HG02759 (cell line): ENCODE results near the gene TMC2.
"Not testable (repeated sequence)": the region's sequence is repeated elsewhere in the genome, so short reads cannot be mapped to it uniquely, and the experiment has no call there.

Source experiments
- ATAC-seq: cut with Tn5 transposase; IDR thresholded peaks from one replicate; pipeline ENCODE4 v1.9.1; 2021; ENCODE audit warnings: mild to moderate bottlenecking, moderate library complexity; ENCODE audit not compliant: unreplicated experiment

TMC2 gene, protein sequence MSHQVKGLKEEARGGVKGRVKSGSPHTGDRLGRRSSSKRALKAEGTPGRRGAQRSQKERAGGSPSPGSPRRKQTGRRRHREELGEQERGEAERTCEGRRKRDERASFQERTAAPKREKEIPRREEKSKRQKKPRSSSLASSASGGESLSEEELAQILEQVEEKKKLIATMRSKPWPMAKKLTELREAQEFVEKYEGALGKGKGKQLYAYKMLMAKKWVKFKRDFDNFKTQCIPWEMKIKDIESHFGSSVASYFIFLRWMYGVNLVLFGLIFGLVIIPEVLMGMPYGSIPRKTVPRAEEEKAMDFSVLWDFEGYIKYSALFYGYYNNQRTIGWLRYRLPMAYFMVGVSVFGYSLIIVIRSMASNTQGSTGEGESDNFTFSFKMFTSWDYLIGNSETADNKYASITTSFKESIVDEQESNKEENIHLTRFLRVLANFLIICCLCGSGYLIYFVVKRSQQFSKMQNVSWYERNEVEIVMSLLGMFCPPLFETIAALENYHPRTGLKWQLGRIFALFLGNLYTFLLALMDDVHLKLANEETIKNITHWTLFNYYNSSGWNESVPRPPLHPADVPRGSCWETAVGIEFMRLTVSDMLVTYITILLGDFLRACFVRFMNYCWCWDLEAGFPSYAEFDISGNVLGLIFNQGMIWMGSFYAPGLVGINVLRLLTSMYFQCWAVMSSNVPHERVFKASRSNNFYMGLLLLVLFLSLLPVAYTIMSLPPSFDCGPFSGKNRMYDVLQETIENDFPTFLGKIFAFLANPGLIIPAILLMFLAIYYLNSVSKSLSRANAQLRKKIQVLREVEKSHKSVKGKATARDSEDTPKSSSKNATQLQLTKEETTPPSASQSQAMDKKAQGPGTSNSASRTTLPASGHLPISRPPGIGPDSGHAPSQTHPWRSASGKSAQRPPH

DNA sequence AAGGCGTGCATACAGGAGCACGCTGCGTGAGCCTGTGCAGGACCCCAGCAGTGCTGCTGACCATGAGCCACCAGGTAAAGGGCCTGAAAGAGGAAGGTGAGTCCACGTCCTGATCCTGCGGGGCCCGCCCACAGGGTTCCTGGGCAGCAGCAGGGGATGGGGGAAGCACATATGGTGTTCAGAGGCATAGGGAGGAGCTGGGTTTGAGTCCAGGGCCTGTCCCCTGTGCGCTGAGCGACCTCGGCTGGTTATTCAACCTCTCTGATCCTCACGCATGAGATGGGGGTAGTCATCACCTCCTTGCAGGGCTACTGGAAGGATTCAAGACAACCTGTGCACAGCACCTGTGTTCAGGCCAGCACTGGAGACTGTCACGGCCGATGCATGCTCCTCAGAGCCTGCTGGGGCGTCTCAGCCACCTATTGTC lies at the start of gene TMC2:
TMC2 (plus strand) TSS at position 14 of the 427 bp plus-strand sequence; CDS start at position 63, 49 bp downstream.
- no peak for ATAC-seq

DNA sequence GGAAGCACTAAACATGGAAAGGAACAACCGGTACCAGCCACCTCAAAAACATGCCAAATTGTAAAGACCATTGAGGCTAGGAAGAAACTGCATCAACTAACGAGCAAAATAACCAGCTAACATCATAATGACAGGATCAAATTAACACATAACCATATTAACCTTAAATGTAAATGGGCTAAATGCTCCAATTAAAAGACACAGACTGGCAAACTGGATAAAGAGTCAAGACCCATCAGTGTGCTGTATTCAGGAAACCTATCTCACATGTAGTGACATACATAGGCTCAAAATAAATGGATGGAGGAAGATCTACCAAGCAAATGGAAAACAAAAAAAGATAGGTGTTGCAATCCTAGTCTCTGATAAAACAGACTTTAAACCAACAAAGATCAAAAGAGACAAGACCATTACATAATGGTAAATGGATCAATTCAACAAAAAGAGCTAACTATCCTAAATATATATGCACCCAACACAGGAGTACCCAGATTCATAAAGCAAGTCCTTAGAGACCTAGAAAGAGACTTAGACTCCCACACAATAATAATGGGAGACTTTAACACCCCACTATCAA lies 33.5 kb upstream of the TMC2 start:
- ATAC-seq, result not testable (repeated sequence)

DNA sequence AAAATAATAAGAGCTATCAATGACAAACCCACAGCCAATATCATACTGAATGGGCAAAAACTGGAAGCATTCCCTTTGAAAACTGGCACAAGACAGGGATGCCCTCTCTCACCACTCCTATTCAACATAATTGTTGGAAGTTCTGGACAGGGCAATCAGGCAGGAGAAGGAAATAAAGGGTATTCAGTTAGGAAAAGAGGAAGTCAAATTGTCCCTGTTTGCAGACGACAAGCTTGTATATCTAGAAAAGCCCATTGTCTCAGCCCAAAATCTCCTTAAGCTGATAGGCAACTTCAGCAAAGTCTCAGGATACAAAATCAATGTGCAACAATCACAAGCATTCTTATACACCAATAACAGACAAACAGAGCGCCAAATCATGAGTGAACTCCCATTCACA lies 31.6 kb upstream of the TMC2 start:
- not testable (repeated sequence) for ATAC-seq

DNA sequence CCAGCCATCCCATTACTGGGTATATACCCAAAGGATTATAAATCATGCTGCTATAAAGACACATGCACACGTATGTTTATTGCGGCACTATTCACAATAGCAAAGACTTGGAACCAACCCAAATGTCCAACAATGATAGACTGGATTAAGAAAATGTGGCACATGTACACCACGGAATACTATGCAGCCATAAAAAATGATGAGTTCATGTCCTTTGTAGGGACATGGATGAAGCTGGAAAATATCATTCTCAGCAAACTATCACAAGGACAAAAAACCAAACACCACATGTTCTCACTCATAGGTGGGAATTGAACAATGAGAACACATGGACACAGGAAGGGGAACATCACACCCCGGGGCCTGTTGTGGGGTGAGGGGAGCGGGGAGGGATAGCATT lies 29.9 kb upstream of the TMC2 start:
- ATAC-seq, result not testable (repeated sequence)

DNA sequence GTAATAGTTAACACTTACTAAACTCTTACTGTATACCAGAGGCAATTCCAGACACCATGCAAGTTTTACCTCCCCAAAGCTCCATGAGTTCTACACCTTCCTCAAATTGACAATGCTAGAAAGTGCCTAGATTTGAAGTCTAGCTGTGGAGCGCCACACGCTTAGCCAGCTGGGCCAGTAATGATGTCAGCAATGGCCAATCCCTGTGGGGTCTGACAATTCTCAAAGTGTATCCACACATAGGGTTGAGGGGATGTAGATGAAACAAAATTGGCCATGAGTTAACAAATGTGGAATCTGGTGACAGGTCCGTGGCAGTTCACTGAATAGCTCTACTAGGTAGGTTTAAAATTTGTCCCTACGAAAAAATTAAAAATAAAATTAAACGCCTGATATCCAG lies 28.9 kb upstream of the TMC2 start:
- no peak for ATAC-seq

DNA sequence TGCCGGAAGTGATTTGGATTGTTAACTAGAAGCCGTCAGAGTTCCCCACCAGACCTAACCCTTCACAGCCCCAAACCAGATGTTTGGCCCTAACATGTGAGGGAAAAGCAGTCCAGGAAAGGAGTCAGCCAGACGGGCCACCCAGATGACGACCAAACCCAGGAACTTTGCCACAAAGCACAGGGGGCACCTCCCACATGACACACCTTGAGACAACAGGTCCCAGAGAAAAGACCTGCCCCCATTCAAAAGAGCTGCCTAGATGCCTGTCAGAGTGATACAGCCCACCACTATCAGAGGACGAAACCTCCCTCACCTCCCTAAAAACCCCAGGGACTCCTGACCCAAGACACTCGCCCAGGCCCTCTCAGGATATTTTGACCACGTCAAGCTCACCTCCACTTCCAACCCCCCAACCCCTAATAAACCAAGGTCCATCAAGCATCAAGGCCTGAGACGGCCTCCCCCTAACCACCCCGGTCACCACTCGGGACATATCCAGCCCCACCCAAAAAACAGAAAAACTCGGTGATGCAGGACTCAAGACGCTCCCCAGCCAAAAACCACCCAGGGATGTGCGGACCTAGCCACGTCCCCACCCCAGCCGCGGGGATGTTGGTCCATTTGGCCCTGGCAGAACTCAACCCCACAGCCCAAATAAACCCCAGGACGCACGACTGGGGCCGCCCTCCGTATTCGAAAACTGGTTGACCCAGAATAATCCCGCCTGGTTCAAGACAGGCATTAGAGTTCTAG lies 28.3 kb upstream of the TMC2 start:
- no peak for ATAC-seq

DNA sequence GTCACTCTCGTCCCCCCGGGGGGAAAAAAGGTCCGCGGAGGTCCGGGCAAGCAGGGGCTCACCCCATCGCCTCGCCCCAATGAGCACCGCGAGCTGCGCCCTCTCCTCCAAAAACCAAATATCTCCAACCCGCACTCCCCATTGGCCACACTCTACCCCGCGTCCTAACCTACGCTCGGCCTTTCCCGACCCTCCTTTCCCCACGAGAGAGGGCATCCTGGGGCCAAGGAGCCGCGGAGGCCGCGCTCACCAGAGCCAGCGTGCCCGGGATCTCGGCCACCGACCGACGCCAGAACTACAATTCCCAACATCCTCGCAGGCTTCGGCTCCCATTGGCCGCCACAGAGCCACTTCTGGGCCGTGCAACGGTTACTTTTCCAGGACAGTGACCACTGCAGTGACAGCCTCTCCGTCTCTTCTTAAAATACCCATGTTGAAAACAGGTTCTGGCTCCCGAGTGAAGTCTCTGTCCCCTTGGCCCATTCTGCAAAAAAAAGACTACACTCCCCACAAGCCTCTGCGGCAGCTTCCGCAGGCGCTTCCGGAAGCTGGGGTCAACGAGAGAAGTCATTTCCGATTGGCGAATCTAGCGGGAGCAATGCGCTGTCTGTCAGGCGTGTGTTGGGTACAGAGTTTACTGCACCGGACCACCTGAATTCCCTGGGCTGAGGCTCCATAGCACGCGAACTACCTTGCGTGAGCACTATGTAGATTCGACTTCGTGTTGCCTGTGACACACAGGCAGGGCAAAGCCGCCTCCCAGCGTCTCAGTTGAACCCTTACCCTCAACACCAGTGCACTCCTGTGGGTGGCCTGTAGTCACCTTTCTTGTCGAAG lies 27.5 kb upstream of the TMC2 start, which contains the start of gene ZNF343:
ZNF343 (minus strand) TSS at position 285 of the 837 bp plus-strand sequence. CDS start 15,020 bp downstream, outside the sequence.
- ATAC-seq, result peak; percentile 94

DNA sequence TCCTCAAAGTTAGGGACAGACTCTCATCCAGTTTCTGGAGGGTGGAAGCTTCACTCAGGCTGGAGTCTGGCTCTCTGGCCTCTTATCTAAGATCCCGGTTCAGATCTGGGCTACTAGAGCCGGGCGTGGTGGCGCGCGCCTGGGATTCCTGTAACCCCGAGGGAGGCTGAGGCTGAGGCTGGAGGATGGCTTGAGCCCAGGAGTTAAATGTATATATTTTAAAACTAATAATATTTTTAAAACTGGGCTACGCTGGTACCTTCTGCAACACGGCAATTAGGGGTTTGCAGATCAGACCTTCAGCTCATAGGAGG lies 26.9 kb upstream of the TMC2 start:
- no peak for ATAC-seq

DNA sequence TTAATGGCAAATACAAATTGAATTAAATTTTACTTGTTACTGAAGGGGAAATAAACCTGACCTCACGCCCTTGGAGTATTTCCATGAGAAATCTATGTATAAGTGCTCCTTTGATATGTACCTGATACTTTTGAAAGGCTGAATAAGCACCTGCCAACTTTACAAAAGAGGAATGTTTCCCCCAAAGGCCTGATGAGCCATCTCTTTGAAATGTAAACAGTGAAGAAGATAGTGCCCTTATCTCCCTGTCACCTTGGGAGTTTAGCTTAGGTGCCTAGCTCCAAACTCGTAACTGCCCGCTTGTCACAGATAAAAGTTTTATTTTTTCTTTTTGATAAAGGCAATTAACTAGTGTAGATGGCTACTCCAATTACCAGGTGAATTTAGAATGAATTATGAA lies 26.6 kb upstream of the TMC2 start:
- ATAC-seq, result no peak

DNA sequence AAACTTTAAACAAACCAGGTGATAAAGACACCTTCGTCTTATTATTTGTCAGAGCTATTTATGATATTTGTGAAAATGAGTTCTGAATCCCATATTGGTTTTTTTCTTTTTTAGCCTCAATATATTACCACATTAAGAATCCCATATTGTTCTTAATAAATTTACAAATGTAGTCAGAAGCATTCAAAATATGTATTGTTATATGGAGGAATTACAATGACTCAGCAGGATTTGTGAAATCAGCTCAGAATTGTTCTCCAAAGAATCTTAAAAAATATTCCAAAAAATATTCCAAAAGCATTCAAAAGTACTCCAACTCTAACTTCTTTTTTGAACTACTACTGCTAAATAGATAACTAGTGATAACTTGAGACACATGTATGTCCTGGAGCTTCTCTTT lies 21.2 kb upstream of the TMC2 start:
- ATAC-seq, result no peak

DNA sequence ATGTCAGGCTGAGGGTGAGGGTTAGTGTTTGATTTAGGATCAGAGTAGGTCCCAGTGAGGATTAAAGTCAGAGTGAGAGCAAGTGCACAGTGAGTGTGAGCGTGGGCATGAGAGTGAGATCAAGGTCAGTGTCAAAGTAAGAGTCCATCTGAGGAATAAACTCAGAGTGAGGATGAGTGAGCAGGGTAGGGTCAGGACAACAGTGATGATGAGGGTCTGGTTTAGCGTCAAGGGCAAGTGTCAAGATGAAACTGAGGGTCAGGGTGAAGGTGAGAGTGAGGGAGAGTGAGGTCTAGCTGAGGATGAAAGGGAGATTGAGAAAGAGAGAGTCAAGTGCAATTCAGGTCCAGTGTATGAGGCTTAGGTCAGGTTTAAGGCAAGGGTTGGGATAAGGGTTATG lies 20.0 kb upstream of the TMC2 start:
- no peak for ATAC-seq

DNA sequence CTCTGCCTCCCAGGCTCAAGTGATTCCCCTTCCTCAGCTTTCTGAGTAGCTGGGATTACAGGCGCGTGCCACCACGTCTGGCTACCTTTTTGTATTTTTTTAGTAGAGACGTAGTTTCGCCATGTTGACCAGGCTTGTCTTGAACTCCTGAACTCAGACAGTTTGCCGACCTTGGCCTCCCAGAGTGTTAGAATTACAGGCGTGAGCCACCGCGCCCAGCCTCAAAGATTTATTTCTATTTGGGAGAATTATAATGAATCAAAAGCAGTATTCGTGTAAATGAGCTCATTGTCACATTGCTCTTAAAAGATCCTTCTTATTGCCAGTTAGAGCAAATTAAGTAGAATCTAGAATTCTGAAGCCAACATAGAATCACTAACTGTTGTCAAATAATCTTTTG lies 18.3 kb upstream of the TMC2 start:
- no peak for ATAC-seq

DNA sequence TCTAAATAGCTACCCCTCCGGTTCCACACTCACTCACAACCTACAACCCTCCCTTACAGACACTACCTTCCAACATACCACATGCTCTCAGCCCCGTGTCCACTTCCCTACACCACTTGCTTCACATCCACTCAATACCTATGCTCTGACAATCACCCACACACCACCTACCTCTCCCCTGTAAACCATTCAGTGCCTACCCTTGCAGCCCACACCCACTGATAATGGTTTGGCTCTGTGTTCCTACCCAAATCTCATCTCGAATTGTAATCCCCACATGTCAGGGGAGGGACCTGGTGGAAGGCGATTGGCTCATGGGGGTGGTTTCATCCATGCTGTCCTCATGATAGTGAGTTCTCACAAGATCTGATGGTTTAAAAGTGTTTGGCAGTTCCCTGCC lies 17.8 kb upstream of the TMC2 start:
- no peak for ATAC-seq

DNA sequence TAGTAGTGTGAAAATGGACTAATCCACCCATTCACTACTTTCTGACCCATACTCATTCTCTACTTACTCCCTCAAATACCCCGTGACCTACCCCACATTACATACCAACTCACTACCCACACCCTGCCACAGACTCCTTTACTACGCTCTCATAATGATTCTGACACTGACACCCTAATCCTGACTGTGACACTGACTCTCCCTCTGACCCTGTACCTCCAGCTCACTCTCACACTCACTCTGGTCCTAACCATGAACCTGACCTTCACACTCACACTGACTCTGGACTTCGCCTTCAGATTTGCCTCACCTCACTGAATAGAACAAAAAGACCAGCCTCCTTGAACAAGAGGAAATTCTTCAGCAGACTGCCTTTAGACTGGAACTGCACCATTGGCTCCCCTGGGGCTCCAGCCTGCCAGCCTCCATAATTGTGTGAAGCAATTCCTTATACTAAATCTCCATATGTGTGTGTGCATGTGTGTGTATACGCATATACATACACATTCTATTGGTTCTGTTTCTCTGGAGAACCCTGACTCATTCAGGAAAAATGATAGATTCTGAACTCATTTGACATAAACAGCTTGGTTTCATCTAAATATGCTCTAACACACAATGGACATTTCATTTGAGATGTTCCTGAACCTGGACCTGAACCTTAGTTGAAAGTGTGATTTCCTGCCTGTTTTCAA lies 17.1 kb upstream of the TMC2 start:
- no peak for ATAC-seq

DNA sequence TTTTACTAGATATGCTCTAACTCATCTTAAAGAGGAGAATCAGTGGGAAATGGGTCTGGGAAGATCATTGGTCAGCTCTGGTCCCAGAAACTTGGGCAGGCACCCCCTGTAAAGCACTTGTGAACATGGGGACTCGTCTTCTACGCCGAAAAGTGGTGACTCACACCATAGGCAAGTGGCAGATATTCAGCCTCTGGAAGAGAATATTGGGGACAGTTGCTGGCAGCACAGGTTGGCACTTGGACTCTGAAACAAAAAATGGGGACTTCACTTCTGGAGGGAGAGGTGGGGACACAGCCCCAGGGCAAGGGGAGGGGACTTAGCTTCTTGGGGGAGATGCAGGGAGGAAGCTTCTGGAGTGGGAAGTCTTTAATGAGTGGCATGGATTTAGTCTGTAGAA lies 15.8 kb upstream of the TMC2 start:
- ATAC-seq, result no peak

DNA sequence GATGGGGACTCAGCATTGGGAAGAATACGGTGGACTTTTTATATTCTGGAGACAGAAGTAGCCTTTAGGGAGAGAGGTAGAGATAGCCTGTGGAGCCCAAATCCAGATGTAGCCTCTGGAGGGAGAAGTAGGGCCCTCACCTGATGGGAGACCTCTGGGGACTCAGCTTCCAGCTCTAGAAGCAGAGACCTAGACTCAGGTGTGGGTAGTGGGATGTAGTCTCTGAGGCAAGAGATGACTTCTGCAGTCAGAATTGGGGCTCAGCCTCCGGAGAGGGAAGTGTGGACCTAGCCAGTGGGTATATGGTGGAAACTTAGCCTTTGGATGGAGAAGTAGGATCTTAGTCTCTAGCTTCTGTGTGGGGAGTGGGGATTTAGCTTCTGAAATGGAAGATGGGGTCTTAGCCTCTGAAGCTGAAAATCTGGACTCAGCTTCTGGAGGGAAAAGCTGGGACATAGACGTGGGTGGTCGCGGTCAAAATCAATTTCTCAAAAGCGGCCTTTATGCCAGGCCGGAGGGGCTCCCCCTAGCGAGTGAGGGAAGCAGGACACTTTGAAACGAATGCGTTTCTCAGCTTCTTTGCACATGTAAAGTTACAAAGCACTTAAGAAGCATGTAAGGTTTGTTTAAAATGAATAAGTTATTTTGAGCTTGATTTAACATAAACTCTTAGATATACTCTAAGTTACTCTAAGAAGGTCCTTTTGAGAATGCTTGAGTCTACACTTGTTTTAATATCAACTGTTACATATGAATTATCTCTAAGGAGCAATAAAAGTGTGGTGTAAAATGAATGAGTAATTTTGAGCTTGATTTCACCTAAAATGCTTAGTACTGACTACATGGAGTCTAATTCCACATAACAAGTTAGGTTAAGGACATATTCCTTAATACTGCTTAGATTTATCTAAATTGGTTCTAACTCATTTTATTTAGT lies 14.7 kb upstream of the TMC2 start:
- no peak for ATAC-seq

DNA sequence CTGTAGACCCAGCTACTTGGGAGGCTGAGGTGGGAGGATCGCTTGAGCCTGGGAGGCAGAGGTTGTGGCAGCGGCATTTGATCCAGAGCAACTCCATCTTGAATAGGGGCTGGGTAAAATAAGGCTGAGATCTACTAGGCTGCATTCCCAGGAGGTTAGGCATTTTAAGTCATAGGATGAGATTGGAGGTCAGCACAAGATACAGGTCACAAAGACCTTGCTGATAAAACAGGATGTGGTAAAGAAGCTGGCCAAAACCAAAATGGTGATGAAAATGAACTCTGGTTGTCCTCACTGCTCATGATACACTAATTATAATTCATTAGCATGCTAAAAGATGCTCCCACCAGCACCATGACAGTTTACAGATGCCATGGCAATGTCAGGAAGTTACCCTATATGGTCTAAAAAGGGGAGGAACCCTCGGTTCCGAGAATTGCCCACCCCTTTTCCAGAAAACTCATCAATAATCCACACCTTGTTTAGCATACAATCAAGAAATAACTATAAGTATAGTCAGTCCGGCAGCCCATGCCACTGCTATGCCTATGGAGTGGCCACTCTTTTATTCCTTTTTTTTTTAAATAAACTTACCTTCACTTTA lies 13.4 kb upstream of the TMC2 start:
- not testable (repeated sequence) for ATAC-seq
